GM12874 (cell line): ENCODE measurements around the gene CHD2.

Experiments
- CTCF ChIP-seq: IDR thresholded peaks from 2 replicates; pipeline ENCODE4 v1.5.1; 2011; ENCODE audit warnings: low read depth, mild to moderate bottlenecking, control low read depth, low read length, moderate library complexity; ENCODE audit not compliant: insufficient read depth

The CHD2 gene

DNA sequence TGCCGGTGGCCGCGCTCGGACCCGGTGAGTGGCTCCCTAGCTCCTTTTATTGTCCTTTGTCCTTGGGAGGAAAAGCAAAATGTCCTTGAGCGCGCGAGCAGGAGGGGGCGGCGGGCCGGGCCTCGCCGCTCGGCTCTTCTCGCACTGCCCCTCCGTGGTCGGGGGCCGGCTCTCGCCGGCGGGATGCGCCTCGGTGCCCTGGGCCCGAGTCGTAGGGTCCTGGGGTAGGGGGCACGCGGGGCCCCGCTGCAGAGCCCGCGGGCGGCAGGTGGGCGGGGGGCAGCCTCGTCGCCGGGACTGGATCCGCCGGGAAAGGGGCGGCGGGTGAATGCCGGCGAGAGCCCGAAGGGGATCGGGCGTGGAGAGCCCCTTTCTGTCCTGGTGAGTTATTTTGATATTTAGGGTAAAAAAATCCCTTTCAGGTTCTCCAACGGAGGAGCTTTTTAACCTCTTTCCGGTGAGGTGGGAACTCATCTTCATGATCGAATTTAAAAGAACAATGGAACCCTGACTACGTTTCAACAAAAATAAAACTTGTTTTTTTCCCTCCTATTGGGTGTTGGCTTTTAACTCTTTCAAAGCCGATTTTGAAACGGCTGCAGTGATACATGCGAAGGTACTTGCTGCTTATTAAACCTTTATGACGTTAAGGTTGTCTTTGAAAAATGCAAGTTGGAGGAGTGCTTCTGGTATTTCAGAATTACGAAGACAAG is 16.8 kb upstream of the CHD2 start:
- no peak for TF ChIP-seq CTCF

GRCh38 chr15:92883876-92884435 is 16.2 kb upstream of the CHD2 start:
- no peak for TF ChIP-seq CTCF

GRCh38 chr15:92884436-92885223 is 15.5 kb upstream of the CHD2 start:
- TF ChIP-seq CTCF: no peak

DNA sequence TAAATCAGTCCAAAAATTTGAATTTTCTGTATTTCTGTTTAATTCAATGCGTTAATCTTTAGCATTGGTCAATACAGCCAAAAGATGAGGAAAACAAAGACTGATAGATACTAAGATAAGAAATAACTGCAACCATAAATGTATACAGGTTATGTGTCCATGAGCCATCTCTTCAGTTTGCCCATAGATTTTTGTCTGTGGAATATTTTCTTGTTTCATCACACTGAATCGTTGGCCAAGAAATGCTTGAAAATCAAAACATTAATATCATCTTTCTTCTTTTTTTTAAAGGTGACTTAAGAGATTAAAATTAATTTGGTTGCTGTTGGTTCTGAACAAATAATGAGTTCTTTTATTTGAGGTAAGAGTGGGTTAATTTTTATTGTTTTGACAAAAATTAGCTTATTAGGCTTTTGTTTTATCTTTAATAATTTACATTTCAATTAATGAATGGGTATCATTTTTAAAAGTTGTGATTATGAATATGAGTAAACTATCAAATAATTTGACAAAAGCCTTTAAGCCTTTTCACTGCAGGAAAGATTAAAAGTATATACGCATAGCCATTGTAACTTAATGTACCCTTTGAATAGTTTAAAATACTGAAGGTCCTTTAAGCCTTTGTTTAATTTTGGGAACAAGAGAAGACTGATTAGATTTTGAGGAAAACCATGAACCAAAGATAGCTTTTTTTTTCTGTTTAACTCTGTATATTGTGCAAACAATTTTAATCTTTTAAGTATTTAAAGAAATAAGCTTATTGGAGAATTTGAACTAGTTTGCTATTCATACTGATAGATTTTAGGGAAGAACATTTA is 14.7 kb upstream of the CHD2 start:
- TF ChIP-seq CTCF: no peak

- no peak for TF ChIP-seq CTCF
Measured at GRCh38 chr15:92886042-92886537, 14.0 kb upstream of the CHD2 start.

DNA sequence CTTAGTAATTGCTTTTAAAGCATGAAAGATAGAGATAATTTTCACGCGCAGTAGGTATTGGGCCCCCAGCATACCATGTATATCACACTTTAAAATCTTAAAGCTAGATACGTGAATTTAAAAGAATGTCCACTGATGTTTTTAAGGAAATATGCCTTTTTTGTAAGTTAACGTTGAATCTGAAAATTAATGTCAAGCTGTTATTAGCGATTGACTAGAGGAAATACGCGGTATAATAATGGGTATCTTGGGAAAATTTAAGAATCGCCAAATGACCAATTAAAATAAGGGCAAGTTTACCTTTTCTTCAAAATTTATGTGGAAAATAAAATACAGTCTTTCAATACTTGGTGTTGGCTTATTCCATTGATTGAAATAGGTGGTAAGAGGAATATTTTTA is 13.3 kb upstream of the CHD2 start:
- no peak for TF ChIP-seq CTCF
